Stomach (tissue), 4 donors: Measurements from ENCODE around the gene TMEM131.

ENCODE experiments used
- CTCF ChIP-seq, 7 experiments: fragments of 450-650 bp in 4 of 7; fragments of 200-600 bp in 3 of 7; sonication (generic) in 3 of 7; IDR thresholded peaks; one replicate each; pipeline ENCODE4 v1.5.1; 2016 to 2019; ENCODE audit warnings: antibody characterized with exemption in 7 of 7, control low read depth in 2 of 7, mild to moderate bottlenecking in 1 of 7
- POLR2A ChIP-seq, 4 donors: fragments of 450-650 bp; IDR thresholded peaks; one replicate each; pipeline ENCODE4 v1.6.1; 2016; ENCODE audit warnings: antibody characterized with exemption in 4 of 4, control low read depth in 2 of 4, mild to moderate bottlenecking in 1 of 4, moderate library complexity in 1 of 4
- POLR2AphosphoS5 ChIP-seq, 3 donors: sonication (generic); formaldehyde crosslinking; IDR thresholded peaks; one replicate each; pipeline ENCODE4 v1.6.1; 2016; ENCODE audit warnings: antibody characterized with exemption in 3 of 3

- no peak for TF ChIP-seq CTCF (IDR thresholded peaks at IDR 0.05)
- no peak for TF ChIP-seq POLR2A (IDR thresholded peaks at IDR 0.05)
- no peak for TF ChIP-seq POLR2AphosphoS5 (IDR thresholded peaks at IDR 0.05)
These were observed 34.2 kb downstream of the TMEM131 start for GRCh38 chr2:97961534-97961933.
